ENCODE results near the gene HTR4. TPM values are rescaled to one million over a fixed set of nuclear protein-coding genes. Genes with fewer than 3 reads are reported as not detected.
"Not testable (repeated sequence)": the region's sequence is repeated elsewhere in the genome, so short reads cannot be mapped to it uniquely, and the experiment has no call there.

The HTR4 gene
- total RNA-seq, 1 donor from 2014 or later: not detected

- Mint-ChIP-seq H3K4me1 (ENCODE audit: low read depth) (peaks cover 5% of the 10 kb centered on the region), H3K4me3 (ENCODE audit: unreplicated experiment) (no peak overlapping the region), H3K27me3 (ENCODE audit: low read depth) (peaks cover 33% of the 10 kb centered on the region), H3K9me3 (ENCODE audit: low read depth) (no peaks in the 10 kb centered on the region), H3K36me3 (ENCODE audit: low read depth) (peaks cover 2% of the 10 kb centered on the region), H3K27ac (ENCODE audit: unreplicated experiment) (no peak overlapping the region)
- DNase-seq (ENCODE audit: low spot score): no peak
- no peak for TF ChIP-seq CTCF (IDR thresholded peaks at IDR 0.05)
These were observed 178.0 kb downstream of the HTR4 start for GRCh38 chr5:148476302-148476701.

- Mint-ChIP-seq H3K36me3 (ENCODE audit: low read depth) (peaks cover 2% of the 10 kb centered on the region), H3K27ac (ENCODE audit: unreplicated experiment) (no peak overlapping the region), H3K9me3 (ENCODE audit: low read depth) (no peaks in the 10 kb centered on the region), H3K4me1 (ENCODE audit: low read depth) (peaks cover 13% of the 10 kb centered on the region), H3K27me3 (ENCODE audit: low read depth) (peaks cover 32% of the 10 kb centered on the region), H3K4me3 (ENCODE audit: unreplicated experiment) (no peak overlapping the region)
- TF ChIP-seq CTCF (IDR thresholded peaks at IDR 0.05): no peak
- DNase-seq (ENCODE audit: low spot score): no peak
These were observed 180.3 kb downstream of the HTR4 start for GRCh38 chr5:148474025-148474511.

- DNase-seq (ENCODE audit: low spot score): no peak
These were observed 182.9 kb downstream of the HTR4 start for GRCh38 chr5:148471379-148471778.

GRCh38 chr5:148469501-148469935, 184.8 kb downstream of the HTR4 start:
- Mint-ChIP-seq H3K4me3 (ENCODE audit: unreplicated experiment) (no peak overlapping the region), H3K9me3 (ENCODE audit: low read depth) (no peaks in the 10 kb centered on the region), H3K27ac (ENCODE audit: unreplicated experiment) (no peak overlapping the region), H3K36me3 (ENCODE audit: low read depth) (no peaks in the 10 kb centered on the region), H3K4me1 (ENCODE audit: low read depth) (peaks cover 13% of the 10 kb centered on the region), H3K27me3 (ENCODE audit: low read depth) (peaks cover 13% of the 10 kb centered on the region)
- DNase-seq (ENCODE audit: low spot score): no peak
- no peak for TF ChIP-seq CTCF (IDR thresholded peaks at IDR 0.05)

More at GRCh38 chr5:148471379-148471778, 182.9 kb downstream of the HTR4 start:
- peaks cover 13% of the 10 kb centered on the region for H3K4me1 Mint-ChIP-seq (ENCODE audit: low read depth)
- peaks cover 13% of the 10 kb centered on the region for H3K27me3 Mint-ChIP-seq (ENCODE audit: low read depth)
- TF ChIP-seq CTCF (IDR thresholded peaks at IDR 0.05): no peak
- H3K4me3 Mint-ChIP-seq (ENCODE audit: unreplicated experiment): no peak overlapping the region
- no peaks in the 10 kb centered on the region for H3K9me3 Mint-ChIP-seq (ENCODE audit: low read depth)
- peaks cover 2% of the 10 kb centered on the region for H3K36me3 Mint-ChIP-seq (ENCODE audit: low read depth)
- H3K27ac Mint-ChIP-seq (ENCODE audit: unreplicated experiment): peak overlapping the region; percentile 73

- H3K27ac Mint-ChIP-seq (ENCODE audit: unreplicated experiment); DNase-seq (ENCODE audit: low spot score); H3K9me3 Mint-ChIP-seq (ENCODE audit: low read depth); H3K4me3 Mint-ChIP-seq (ENCODE audit: unreplicated experiment); H3K36me3 Mint-ChIP-seq (ENCODE audit: low read depth): not testable (repeated sequence)
- Mint-ChIP-seq H3K4me1 (ENCODE audit: low read depth) (peaks cover 13% of the 10 kb centered on the region), H3K27me3 (ENCODE audit: low read depth) (peaks cover 18% of the 10 kb centered on the region)
These were observed 185.6 kb downstream of the HTR4 start for GRCh38 chr5:148468746-148469145.

- no peak for TF ChIP-seq CTCF (IDR thresholded peaks at IDR 0.05)
- peaks cover 21% of the 10 kb centered on the region for H3K27me3 Mint-ChIP-seq (ENCODE audit: low read depth)
These were observed 186.4 kb downstream of the HTR4 start for GRCh38 chr5:148467958-148468357.

More at GRCh38 chr5:148467958-148468357, 186.4 kb downstream of the HTR4 start:
- no peaks in the 10 kb centered on the region for H3K36me3 Mint-ChIP-seq (ENCODE audit: low read depth)
- no peaks in the 10 kb centered on the region for H3K9me3 Mint-ChIP-seq (ENCODE audit: low read depth)
- peaks cover 13% of the 10 kb centered on the region for H3K4me1 Mint-ChIP-seq (ENCODE audit: low read depth)
- H3K27ac Mint-ChIP-seq (ENCODE audit: unreplicated experiment): no peak overlapping the region
- DNase-seq (ENCODE audit: low spot score): no peak
- no peak overlapping the region for H3K4me3 Mint-ChIP-seq (ENCODE audit: unreplicated experiment)

All from chondrocyte (in vitro differentiated cells).